GM12892 (cell line): Measurements from ENCODE around the gene PLG. TPM values are rescaled to one million over a fixed set of nuclear protein-coding genes. Genes with fewer than 3 reads are reported as not detected.
"Not testable (repeated sequence)": the region's sequence is repeated elsewhere in the genome, so short reads cannot be mapped to it uniquely, and the experiment has no call there.

Source experiments
- DNase-seq: peaks from one replicate; pipeline ENCODE4 v3.0.0; 2011; ENCODE audit not compliant: insufficient read length
- FAIRE-seq: peaks from 2 replicates; lab custom pipeline; 2011; peaks lifted over from hg19 to GRCh38; lab: Jason Lieb, UNC
- POLR2A ChIP-seq: IDR thresholded peaks from 2 replicates; pipeline ENCODE4 v1.6.1; 2011; ENCODE audit warnings: low read depth, low read length, control low read depth
- POLR2AphosphoS5 ChIP-seq: IDR thresholded peaks from 2 replicates; pipeline ENCODE4 v1.6.1; 2011; ENCODE audit warnings: low read depth, low read length, control low read depth
- TAF1 ChIP-seq: IDR thresholded peaks from 2 replicates; pipeline ENCODE4 v1.6.1; 2011; ENCODE audit warnings: low read depth, mild to moderate bottlenecking, control low read depth, low read length, borderline replicate concordance
- polyA plus RNA-seq: library from polyadenylated mRNA; unstranded; fragments of >200 nt; gene quantifications from one replicate; pipeline ENCODE4 v1.2.1, GENCODE V29; 2012; ENCODE audit warnings: missing spikeins, inconsistent platforms; ENCODE audit not compliant: missing spikeins

The PLG gene
- 1.3 TPM for polyA plus RNA-seq

- DNase-seq, FAIRE-seq: not testable (repeated sequence)
Observed at GRCh38 chr6:160701918-160702680, at the start of gene PLG. Gene PLG, plus strand, starts transcription at chr6:160702244. Its CDS starts 61 bp downstream, at chr6:160702305.

DNA sequence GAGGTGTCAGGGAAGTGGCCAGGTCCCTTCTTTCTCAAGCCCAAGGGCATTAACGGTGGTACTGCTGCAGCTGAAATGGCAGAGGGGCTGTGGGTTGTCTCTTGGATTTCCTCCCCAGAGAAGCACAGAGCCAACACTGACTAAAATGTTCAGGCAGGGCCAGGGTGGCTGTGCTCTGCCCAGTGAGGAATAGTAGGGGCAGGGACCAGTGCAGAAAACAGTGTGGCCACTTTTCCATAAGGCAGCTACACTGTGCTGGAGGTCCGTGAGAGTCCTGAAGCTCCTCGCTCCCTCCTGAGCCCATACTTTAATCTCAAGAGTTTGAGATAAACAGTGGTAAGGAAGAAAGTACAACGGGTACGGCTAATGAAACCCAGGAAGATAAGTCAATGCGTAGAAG, 42.5 kb upstream of the PLG start:
- no peak for FAIRE-seq
- TF ChIP-seq TAF1: no peak
- no peak for TF ChIP-seq POLR2A
- no peak for TF ChIP-seq POLR2AphosphoS5

GRCh38 chr6:160661216-160661615, 40.8 kb upstream of the PLG start:
- TF ChIP-seq POLR2AphosphoS5 (no peak), POLR2A (no peak), TAF1 (no peak)
- no peak for FAIRE-seq

More for the DNA sequence above, 42.5 kb upstream of the PLG start:
- DNase-seq: no peak

DNA sequence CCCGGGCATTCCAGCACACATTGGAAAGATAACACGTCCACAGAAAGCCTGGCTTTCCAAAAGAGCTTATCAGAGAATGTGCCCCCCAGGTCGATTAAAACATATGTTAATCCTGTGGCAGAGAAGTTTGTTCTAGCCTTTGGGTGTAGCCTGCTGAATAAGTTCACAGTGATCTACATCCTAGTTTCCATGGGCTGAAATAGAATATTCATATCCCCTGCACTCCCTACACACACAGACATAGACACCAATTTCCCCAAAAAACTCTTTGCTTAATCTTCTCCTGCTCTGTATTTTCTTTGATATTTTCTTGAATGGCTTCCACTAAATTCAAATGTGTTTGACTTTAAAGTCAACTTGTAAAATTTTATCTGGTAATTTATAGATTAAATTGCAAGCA, 39.6 kb upstream of the PLG start:
- FAIRE-seq: no peak
- TF ChIP-seq POLR2A (no peak), TAF1 (no peak), POLR2AphosphoS5 (no peak)
- DNase-seq: no peak

More at GRCh38 chr6:160661216-160661615, 40.8 kb upstream of the PLG start:
- no peak for DNase-seq

DNA sequence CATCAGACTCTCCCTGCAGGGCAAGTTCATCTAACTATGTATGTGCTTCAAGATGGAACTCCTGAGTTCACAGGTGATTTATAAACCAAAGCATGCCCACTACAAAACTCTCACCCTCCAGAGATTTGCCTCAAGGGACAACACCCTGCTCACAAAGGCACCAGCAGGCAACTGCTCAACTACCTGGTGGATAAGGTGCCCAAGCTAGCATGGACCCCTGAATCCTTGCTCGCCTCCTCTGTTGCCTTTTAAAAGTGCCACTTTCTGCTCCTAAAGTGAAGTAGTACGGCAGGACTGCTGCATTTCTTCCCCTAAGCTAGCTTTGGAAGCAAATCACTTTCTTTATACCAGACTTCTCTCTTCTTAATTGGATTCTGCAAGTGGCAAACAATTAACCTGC, 39.2 kb upstream of the PLG start:
- no peak for FAIRE-seq

DNA sequence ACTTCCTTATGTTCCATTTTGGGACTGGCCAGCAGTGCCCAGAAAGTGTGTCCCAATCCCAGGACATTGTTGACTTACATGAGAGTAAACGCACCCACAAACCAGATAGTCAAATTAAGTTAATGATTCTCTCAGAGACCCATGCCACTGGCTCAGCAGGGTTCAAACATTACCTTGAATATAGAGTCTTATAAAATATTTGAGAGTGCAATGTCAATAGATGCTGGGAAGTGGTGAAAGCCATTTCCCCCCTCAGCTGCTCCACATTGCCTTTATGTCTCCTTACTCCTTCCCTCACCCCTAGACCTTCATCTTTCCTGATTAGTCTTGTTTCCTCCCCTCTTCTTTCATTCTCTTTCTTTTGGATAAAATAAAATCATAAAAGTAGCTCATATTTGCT, 37.8 kb upstream of the PLG start, which contains the start of gene LPA:
Gene LPA, minus strand, starts transcription at position 78 of the 400 bp plus-strand sequence. Its CDS starts 61 bp downstream, at position 17.
- DNase-seq, FAIRE-seq: not testable (repeated sequence)

More for the DNA sequence above, 39.2 kb upstream of the PLG start:
- no peak for DNase-seq
- no peak for TF ChIP-seq POLR2AphosphoS5
- TF ChIP-seq TAF1: no peak
- no peak for TF ChIP-seq POLR2A

DNA sequence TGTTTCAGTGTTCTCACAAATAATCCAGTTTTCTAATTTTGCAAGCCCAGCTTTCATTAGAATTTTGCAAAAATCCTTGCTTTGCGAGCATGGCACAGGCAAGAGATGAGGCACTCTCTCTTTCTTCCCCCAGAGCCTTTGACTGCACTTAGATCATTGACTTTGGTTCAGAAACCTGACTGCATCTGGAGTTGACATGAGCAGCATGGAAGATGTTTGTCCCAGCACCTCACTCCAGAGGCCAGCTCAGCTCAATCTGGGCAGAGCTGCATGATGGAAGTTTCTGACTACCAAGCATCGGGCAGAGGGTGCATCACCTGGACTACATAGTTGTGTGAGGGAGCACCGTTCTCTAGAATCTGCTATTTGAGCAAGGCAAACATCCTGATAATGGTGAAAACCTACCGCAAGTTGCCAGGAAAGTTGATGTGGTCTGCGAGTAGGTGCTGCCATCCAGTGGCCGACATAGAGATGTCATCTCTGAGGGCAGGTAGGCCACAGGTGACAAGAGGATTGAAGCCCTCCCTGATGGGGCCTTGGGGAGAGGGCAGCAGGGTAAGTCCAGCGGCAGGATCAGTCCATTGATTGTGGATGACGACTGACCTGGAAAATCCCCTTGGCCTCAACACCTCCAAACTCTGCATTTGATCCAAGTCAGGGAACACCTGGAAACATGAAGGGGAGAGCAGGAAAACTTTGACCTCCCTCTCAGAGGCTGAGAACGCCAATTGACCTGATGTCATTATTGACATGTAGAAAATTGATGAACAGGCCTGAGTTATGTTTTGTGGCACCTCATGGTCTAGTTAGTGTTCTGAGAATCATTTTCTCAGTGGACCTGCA, 34.2 kb upstream of the PLG start:
- no peak for TF ChIP-seq TAF1
- no peak for TF ChIP-seq POLR2A
- TF ChIP-seq POLR2AphosphoS5: no peak
- DNase-seq: no peak
- peak; percentile 78 for FAIRE-seq

DNA sequence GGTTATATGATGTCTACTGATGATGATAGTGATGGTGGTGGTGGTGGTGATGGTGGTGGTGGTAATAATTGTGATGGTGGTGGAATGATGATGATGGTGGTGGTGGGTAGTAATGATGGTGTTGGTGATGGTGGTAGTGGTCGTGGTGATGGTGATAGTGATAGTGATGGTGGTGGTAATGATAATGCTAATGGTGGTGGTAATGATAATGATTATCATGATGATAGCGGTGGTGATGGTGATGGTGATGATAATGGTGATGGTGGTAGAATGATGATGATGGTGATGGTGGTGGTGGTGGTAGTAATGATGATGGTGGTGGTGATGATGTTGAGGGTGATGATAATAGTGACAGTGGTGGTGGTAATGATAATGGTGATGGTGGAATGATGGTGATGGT, 33.5 kb upstream of the PLG start:
- TF ChIP-seq TAF1 (no peak), POLR2AphosphoS5 (no peak), POLR2A (no peak)
- FAIRE-seq: no peak
- no peak for DNase-seq

DNA sequence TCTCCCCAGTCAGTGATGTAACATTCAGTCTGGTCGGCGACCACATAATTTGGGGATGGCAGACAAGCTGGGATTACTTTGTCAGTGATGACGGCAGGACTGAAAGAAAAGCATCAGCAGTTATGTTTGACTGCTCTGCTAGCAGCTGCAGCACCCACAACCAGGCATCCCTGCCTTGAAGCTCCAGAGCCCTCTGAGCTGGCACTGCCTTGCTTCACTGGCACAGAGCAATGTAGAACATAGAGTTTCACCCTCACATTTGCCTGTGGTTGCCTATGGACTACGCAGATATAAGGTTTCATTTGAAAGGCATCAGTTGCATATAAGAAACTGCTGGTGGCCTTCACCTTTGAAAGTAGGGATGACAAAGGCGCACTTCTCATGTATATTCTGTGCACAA, 25.6 kb upstream of the PLG start:
- not testable (repeated sequence) for DNase-seq, FAIRE-seq

GRCh38 chr6:160678230-160678629, 23.8 kb upstream of the PLG start:
- DNase-seq: no peak
- no peak for TF ChIP-seq TAF1
- TF ChIP-seq POLR2AphosphoS5: no peak
- TF ChIP-seq POLR2A: no peak
- FAIRE-seq: no peak

DNA sequence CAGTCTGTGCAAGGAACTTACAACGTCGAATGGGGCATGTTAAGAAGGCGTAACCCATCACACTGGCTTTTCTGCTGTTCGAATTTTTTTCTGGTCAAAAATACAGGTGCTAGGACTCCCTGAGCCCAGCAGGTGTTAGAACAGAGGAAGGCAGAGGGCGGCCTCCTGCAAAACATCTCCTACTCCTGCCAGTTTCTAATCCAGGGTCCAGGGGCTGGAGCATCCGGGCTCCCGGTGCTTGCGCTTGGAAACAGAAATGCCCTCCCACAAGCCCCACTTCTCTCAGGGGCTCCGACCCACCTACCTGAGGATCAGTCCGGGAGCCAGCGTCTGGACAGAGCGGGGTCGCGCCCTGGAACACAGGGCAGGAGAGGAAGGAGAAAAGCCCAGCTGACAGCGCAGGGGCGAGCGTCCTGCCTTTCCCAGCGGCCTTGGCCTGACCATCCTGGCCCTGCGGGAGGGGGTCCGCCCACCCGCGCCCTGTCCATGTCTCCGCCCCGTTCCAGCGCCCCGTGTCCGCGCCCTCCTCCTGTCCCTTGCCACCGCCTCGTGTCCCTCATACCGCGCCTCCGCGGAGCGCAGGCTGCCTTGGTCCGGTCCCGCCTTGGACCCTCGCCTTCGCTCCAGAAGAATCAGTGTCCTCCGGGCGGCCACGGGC, 23.2 kb upstream of the PLG start:
- no peak for TF ChIP-seq TAF1
- no peak for FAIRE-seq
- no peak for DNase-seq

GRCh38 chr6:160679402-160679769, 22.7 kb upstream of the PLG start:
- DNase-seq (no peak), FAIRE-seq (no peak)
- TF ChIP-seq POLR2AphosphoS5 (no peak), POLR2A (no peak), TAF1 (no peak)

- not testable (repeated sequence) for FAIRE-seq, DNase-seq
Observed at GRCh38 chr6:160685101-160685761, 16.8 kb upstream of the PLG start.
